Calu3 (cell line): ENCODE measurements around the gene IFNA5. TPM values are rescaled to one million over a fixed set of nuclear protein-coding genes. Genes with fewer than 3 reads are reported as not detected.

ENCODE experiments used
- BruUV-seq: library from RNA; stranded (reverse); fragments of 400-500 nt; replicated peaks from 2 replicates; lab custom pipeline; 2021; lab: Mats Ljungman, UMichigan
- CTCF ChIA-PET: fragments of 300-600 bp; sonication (Branson Sonifier 250); formaldehyde crosslinking; loops from one replicate; lab custom pipeline; 2022; ENCODE audit warnings: antibody characterized with exemption; lab: Charles Lee
- DNase-seq: peaks from one replicate; pipeline ENCODE4 v3.0.0; 2022
- H3K27ac Mint-ChIP-seq: one replicate; pipeline ENCODE4 v1.8.0; 2022; ENCODE audit warnings: mixed read lengths; ENCODE audit not compliant: unreplicated experiment
- H3K27me3 Mint-ChIP-seq: one replicate; pipeline ENCODE4 v1.8.0; 2022; ENCODE audit warnings: mixed read lengths; ENCODE audit not compliant: unreplicated experiment
- H3K36me3 Mint-ChIP-seq: one replicate; pipeline ENCODE4 v1.8.0; 2022; ENCODE audit warnings: mild to moderate bottlenecking, moderate library complexity, mixed read lengths; ENCODE audit not compliant: insufficient read depth, unreplicated experiment
- H3K4me1 Mint-ChIP-seq: one replicate; pipeline ENCODE4 v1.8.0; 2022; ENCODE audit warnings: mild to moderate bottlenecking, low read depth, mixed read lengths; ENCODE audit not compliant: unreplicated experiment
- H3K4me3 Mint-ChIP-seq: one replicate; pipeline ENCODE4 v1.8.0; 2022; ENCODE audit warnings: mild to moderate bottlenecking, low read depth, moderate library complexity, mixed read lengths; ENCODE audit not compliant: unreplicated experiment
- H3K9me3 Mint-ChIP-seq: one replicate; pipeline ENCODE4 v1.8.0; 2022; ENCODE audit warnings: low read depth, mixed read lengths; ENCODE audit not compliant: unreplicated experiment
- intact Hi-C: fragments of 100-400 bp; cut with micrococcal nuclease; formaldehyde crosslinking; loops from one replicate; pipeline ENCODE4 v1.10.0; 2022; ENCODE audit not compliant: unreplicated experiment
- total RNA-seq: library from RNA; stranded (reverse); gene quantifications from 2 replicates; pipeline ENCODE4 v1.2.3, GENCODE V29; 2022
- TF ChIP-seq, protein P1 (sequence below): fragments of 200-600 bp; IDR thresholded peaks from one replicate; pipeline ENCODE4 v1.8.0; 2022; ENCODE audit warnings: antibody characterized with exemption; ENCODE audit not compliant: unreplicated experiment

The IFNA5 gene
- total RNA-seq, 1 experiment from 2014 or later = not detected

DNA sequence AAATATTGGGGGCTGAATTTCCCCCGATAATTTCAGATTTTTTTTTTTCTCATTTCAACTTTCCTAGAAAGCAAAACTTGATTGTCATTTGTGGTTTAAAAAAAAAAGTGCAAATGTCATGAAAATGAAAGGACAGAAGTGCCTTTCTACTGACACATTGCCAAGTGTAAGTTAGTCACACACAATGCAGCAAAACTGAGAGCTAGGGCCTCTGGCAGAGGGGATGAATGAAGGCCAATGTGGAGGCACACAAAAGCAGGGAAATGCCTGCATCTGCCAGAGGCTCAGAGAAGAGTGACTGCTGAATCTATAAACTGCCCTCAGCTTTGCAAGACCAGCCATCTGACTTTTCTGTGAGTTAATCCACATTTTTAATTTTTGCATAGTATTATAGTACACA is 6.8 kb upstream of the IFNA5 start:
- intact Hi-C loops = no loop called here
- no TSS peak for BruUV-seq
- Mint-ChIP-seq H3K27ac (no peak overlapping the region), H3K27me3 (no peaks in the 10 kb centered on the region), H3K36me3 (no peaks in the 10 kb centered on the region), H3K9me3 (no peaks in the 10 kb centered on the region), H3K4me1 (peaks cover 7% of the 10 kb centered on the region), H3K4me3 (no peak overlapping the region)
- CTCF ChIA-PET = interaction anchor here (1.4 kb wide), 1 partner anchor 59 kb away, joined by 4 read pairs; no protein-coding TSS in a partner anchor
- DNase-seq = no peak
- TF ChIP-seq, protein P1, sequence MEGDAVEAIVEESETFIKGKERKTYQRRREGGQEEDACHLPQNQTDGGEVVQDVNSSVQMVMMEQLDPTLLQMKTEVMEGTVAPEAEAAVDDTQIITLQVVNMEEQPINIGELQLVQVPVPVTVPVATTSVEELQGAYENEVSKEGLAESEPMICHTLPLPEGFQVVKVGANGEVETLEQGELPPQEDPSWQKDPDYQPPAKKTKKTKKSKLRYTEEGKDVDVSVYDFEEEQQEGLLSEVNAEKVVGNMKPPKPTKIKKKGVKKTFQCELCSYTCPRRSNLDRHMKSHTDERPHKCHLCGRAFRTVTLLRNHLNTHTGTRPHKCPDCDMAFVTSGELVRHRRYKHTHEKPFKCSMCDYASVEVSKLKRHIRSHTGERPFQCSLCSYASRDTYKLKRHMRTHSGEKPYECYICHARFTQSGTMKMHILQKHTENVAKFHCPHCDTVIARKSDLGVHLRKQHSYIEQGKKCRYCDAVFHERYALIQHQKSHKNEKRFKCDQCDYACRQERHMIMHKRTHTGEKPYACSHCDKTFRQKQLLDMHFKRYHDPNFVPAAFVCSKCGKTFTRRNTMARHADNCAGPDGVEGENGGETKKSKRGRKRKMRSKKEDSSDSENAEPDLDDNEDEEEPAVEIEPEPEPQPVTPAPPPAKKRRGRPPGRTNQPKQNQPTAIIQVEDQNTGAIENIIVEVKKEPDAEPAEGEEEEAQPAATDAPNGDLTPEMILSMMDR = no peak

DNA sequence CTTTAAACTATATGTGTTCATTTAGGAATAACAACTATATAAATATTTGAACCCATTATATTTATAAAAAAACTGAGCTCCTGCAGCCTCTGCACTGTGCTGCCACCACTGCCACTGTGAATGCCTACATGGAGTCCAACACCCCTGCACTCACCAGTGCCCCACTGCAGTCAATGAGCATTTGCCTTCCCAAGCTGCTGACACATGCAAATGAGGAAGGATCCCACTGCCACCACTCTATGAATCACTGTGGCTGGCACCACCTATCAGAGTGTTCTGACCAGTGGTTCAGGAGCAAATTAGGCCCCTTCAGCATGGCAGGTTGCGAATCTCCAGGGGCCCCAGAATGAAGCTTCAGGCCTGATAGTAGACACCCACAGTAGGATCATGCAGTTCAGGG is 9.1 kb downstream of the IFNA5 start:
- no TSS peak for BruUV-seq
- peaks cover 27% of the 10 kb centered on the region for H3K4me1 Mint-ChIP-seq
- H3K27ac Mint-ChIP-seq = no peak overlapping the region
- DNase-seq = no peak
- TF ChIP-seq, protein P1 = no peak
- peaks cover 8% of the 10 kb centered on the region for H3K36me3 Mint-ChIP-seq
- H3K9me3 Mint-ChIP-seq = no peaks in the 10 kb centered on the region
- H3K4me3 Mint-ChIP-seq = no peak overlapping the region
- CTCF ChIA-PET = interaction anchor here (1.6 kb wide), 1 partner anchor 43 kb away, joined by 6 read pairs; no protein-coding TSS in a partner anchor
- intact Hi-C loops = no loop called here
- no peaks in the 10 kb centered on the region for H3K27me3 Mint-ChIP-seq

DNA sequence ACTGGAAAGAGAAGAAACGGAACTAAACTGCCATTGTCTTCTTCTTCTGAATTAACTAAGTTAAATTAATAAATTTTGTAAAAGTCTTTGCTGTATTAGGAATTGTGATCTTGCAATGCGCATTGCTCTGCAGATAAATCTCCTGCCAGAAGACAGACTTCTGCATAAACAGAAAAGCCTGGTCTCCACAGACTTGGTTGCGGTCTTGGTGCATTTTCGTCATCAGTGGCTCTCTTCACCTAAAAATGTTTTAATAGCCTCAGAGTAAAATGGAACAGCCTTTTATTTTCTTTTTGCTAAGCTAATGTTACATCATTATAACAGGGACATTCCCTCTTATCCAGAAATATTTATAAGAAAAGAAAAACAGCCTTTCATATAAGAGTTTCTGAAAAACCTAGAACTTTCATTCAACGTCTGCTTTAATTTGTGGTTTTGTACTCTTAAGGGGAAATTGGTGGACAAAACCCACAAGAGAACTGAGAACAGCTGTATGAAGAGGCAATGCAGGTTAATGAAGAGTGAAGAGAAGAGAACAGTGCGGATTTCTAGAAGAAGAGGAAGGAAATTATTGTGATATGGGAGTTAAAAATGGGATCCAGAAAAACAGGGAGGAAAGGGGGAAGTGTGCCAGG is 10.1 kb downstream of the IFNA5 start:
- intact Hi-C loops = no loop called here
- H3K27ac Mint-ChIP-seq = peak overlapping the region; percentile 96
- H3K27me3 Mint-ChIP-seq = no peaks in the 10 kb centered on the region
- peaks cover 8% of the 10 kb centered on the region for H3K36me3 Mint-ChIP-seq
- no TSS peak for BruUV-seq
- CTCF ChIA-PET = interaction anchor here (0.9 to 1.6 kb wide), 4 partner anchors 31 to 139 kb away, joined by 3 to 6 read pairs (median 5); no protein-coding TSS in a partner anchor
- DNase-seq = no peak
- no peaks in the 10 kb centered on the region for H3K9me3 Mint-ChIP-seq
- H3K4me3 Mint-ChIP-seq = no peak overlapping the region
- peaks cover 27% of the 10 kb centered on the region for H3K4me1 Mint-ChIP-seq
- TF ChIP-seq, protein P1 = no peak

DNA sequence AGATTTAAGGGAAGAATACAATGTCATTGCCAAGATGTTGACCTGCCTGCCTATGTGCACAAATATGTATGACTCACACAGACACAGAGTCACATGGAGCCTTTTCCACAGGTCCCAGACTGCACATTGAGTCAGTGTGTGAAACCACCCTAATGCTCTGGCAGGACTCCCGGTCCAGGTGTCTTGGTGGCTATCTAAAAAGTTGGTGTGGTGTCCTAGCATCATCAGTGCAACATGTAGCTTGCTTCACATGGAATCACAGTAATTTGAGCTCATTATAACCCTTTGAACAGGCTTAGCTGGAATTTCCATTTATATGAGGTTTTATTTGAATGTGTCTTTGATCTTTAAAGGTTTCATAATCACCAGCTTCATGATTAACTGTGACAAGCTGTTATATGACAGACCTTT is 10.7 kb downstream of the IFNA5 start:
- peak; percentile 60 for DNase-seq
- CTCF ChIA-PET = interaction anchor here (0.9 to 1.1 kb wide), 3 partner anchors 32 to 140 kb away, joined by 3 to 6 read pairs (median 4); no protein-coding TSS in a partner anchor
- BruUV-seq = no TSS peak

More for the DNA sequence above, 10.7 kb downstream of the IFNA5 start:
- Mint-ChIP-seq H3K9me3 (no peaks in the 10 kb centered on the region), H3K27me3 (no peaks in the 10 kb centered on the region), H3K27ac (peak overlapping the region; percentile 96), H3K36me3 (peaks cover 8% of the 10 kb centered on the region), H3K4me1 (peaks cover 27% of the 10 kb centered on the region), H3K4me3 (peak overlapping the region; percentile 28)
- intact Hi-C loops = no loop called here
- TF ChIP-seq, protein P1 = no peak
